SH-SY5Y (cell line): ENCODE measurements around the gene BTBD6.

Source experiments
- GATA2 ChIP-seq: IDR thresholded peaks from 2 replicates; pipeline ENCODE4 v1.6.1; 2011; ENCODE audit warnings: mild to moderate bottlenecking, low read depth, low read length
- GATA3 ChIP-seq: IDR thresholded peaks from 2 replicates; pipeline ENCODE4 v1.6.1; 2011; ENCODE audit warnings: low read depth, mild to moderate bottlenecking, low read length, moderate library complexity

BTBD6 gene

DNA sequence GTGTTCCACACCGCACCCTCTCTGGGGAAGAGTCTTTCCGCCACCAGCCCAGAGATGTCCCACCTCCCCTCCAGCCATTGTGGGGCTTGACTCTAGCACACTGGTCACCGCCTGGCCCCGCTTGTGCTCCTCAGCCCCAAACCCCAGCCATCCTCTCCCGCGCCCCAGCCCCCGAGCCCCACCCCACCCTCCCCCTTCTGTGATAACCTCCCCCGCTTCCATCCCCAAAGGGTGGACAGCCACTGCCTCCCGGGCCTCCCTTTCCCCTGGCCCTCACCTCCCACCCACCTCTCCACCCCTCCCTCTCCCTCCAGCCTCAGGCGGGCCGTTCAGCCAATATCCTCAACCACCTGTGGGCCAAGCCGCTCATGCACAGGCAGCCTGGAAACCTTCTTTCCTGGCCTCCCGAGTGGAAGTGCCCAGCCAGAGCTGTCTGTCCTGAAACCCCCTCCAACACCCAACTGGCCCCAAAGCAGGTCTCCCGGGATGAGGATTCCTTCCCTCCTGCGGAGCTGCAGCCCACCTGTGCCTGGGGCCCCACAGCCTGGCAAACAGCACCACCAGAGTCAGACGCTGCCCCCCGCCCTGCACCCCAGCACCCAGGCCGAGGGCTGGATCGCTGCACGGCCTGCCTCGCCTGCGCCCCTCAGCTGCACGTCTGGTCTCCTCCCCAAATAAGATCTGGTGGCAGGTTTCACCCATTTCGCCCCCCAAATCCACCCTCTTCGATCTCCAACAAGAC lies 40.2 kb upstream of the BTBD6 start:
- no peak for TF ChIP-seq GATA3

DNA sequence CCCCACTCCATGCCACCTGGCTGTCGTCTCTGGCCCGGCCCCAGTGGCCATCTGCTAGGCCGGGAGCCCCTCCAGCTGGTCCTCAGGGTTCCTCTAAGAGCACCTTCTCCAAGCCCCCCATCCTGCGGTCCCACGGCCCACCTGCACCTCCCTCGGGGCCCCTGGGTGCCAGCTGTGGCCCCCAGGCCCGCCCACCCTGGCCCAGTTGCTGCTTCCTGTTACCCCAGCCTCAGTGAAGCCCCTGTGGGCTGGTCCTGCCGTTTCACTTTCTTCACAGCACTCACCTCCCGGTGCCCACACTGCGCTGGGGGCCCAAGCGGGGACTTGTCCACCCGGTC lies 39.6 kb upstream of the BTBD6 start:
- TF ChIP-seq GATA2, result no peak
- no peak for TF ChIP-seq GATA3

DNA sequence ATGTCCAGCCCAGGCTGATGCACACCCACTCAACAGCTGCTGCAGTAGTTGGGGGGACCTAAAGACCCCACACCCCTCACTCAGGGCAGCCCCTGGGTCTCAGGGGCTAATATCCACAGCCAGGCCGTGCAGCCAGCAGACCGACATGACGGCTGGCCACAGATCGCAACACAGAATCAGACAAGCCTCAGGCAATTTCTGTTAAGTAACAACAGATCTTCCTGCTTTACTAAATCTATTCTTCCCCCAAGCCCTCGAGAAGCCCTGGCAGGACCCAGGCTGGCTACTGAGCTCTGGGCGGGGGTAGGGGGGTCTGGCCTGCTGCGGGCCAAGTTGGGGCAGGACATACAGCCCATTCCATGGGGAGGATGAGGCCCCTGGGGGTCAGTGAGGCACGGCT lies 39.2 kb upstream of the BTBD6 start:
- TF ChIP-seq GATA2 (no peak), GATA3 (no peak)

DNA sequence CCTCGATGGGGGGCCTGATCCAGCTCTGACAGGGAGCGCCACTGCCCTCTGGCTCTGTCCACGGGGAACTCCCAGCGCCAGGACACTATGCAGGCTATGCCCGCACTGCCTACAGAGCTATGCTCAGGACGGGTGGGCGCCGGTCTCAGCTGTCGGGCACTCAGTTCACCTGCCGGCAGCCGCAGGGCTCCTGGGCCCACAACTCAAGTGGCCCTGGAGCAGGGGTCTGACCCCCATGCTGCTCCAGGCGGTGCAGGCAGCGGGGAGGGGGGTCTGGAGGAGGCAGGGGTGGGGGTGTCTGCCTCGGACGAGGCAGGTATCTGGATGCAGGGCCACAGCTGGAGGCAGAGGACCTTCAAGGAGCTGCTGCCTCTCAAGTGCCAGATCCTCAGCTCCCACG lies 38.7 kb upstream of the BTBD6 start:
- TF ChIP-seq GATA3 (no peak), GATA2 (no peak)

DNA sequence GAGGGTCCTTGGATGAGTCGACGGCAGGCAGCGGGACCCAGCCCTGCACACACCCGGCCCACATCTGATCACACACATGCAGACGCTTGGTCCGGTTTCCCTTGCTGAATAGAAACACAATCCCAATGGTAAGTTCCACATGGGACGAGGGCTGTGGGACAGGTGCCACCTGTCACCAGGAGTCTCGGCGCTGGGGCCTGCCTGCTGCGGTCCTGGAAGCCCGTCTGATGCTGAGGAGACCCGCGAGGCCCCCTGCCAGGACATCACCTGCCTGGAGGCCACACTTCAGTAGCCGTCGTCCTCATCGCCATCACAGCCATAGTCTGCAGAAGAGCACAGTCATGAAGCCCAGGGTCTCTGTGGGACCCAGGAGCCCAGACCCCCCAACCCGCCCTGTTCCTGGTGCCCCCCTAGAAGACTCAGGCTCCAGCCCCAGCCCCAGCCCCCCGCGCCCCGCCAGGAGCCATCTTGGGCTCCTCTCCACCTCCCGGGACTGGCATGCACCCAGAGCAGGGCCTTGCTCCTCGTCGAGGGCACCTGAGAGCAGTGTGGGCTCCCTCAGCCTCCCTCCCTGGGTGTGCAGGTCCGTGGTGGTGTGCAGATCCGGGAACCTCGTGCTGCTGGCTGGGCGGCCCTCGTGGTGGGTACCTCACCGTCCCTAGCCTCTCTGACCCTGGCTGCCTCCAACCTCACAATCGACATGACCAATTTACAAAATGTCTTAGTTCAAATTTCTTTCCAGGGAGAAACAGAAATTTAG lies 37.9 kb upstream of the BTBD6 start:
- TF ChIP-seq GATA2, result no peak
- TF ChIP-seq GATA3, result no peak

DNA sequence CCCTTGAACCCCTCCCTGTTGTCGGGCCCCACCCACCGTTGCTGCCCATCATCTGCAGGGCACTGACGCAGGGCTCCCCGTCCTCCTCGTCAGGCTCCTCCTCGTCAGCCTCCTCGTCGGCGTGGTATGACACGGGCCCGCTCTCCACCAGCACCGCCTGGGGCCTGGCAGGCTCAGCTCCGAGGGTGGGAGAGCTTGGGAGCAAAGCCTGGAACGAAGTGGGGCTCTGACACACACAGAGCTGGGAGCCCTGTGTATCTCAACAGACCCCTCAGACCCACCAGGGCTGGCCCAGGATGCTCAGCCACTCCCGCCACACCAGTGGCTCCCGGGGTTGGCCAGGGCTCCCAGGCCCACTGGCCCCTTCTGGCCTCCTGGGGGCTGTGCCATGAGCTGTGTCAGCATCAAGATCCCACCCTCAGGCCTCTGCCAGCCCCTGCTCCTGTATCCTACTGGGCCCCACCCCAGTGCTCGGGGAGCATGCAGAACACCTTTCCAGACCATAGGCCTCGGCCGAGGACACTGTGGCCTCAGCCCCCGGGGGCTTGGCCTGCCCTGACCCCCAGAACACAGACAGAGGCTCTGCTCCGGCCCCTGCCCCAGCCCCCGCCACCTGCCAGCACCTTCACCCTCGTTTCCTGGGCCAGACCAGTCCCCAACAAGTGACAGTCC lies 37.1 kb upstream of the BTBD6 start:
- no peak for TF ChIP-seq GATA2
- no peak for TF ChIP-seq GATA3

DNA sequence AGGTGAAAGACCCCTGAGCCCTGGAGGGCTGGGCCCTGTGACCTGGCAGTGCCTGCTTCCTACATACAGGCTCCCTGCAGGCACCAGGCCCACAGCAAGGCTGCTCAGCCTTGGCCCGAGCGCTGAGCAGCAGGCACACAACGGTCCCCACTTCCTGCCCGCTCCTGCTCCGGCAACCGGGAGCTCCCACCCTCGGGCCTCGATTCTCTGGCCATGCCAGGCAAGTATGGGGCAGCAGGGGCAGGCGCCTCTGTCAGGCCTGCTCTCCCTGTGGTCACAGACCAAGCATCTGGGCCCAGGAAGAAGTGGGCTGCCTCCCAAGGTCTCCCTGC lies 36.6 kb upstream of the BTBD6 start:
- no peak for TF ChIP-seq GATA3
- TF ChIP-seq GATA2, result no peak

DNA sequence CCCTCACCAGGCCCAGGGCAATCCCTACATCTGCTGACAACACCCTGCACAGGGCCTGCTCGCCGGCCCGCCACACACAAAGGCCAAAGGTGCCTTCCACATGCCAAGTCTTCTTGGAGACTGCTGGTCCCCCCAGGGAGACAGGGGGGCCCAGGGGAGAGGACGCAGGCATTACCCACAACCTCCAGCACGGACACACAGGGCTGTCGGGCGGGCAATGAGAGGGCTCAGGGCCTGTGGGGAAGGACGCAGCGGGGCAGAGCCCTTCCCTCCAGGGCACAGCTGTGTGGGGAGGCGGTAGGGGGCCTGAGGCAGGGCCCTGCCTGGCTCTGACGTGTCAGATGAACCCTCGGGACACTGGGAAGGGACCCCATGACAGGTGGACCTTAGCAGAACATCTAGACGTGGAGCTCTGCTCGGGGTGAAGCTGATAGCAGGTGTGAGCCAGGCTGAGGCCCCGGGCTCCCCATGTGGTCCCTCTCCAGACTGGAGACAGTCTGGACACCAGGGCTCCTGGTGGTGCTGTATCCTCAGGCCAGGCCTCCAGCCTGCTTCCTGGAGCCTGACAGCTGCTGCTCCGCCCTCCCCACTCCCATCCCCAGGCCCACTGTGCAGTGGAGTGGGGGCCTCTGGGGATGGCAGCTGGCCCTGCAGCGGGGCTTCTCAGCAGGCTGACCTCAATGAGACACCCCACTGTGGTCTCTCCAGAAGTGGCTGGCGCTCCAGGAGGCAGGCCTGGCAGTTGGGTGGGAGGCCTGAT lies 35.6 kb upstream of the BTBD6 start:
- TF ChIP-seq GATA3 (no peak), GATA2 (no peak)

DNA sequence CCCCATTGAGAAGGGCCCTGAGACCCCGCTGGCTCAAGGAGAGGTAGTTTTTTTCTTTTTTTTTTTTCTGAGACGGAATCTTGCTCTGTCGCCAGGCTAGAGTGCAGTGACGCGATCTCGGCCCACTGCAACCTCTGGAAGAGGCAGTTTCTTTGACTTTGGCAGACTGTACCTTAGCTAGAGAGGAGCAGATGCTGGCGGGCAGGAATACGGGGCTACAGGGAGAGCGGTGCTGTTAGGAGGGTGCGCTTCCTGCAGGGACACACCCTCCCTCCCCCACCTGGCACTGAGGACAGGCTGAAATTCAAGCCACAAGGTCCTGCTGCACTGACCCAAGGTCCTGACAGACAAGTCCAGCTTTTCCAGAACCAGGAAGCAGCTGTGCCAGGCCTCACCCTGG lies 35.0 kb upstream of the BTBD6 start:
- TF ChIP-seq GATA3 (no peak), GATA2 (no peak)

DNA sequence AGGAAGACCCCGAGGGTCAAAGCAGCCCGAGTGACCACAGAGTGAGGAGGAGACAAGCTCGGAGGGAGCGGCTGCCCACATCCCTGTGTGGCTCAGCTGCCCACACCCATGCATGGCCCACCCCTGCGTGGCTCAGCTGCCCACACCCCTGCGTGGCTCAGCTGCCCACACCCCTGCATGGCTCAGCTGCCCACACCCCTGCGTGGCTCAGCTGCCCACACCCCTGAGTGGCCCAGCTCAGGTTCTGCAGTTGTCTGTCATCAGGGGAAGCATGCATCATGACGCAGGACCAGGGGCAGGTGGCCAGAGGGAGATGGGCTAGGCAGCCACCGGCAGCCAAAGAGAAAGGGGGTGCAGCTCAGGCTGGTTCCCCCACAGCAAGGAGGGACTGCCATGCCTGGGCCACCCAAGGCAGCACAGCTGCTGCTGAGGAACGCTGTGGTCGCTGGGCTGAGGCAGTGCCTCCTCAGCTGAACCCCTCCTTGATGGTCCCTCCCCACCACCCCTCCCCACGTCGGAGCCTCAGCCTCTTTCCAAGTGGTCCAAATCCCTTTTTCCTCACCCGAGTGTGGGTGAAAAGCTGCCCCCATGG lies 33.9 kb upstream of the BTBD6 start:
- TF ChIP-seq GATA3 (no peak), GATA2 (no peak)

DNA sequence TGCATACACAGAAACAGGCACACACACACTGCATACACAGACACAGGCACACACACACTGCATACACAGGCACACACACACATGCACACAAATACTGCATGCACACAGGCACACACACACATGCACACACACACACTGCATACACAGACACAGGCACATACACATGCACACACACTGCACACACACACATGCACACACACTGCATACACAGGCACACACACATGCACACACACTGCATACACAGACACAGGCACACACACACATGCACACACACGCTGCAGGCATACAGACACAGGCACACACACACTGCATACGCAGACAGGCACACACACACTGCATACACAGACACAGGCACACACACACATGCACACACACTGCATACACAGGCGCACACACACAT lies 32.7 kb upstream of the BTBD6 start:
- no peak for TF ChIP-seq GATA3
- no peak for TF ChIP-seq GATA2

DNA sequence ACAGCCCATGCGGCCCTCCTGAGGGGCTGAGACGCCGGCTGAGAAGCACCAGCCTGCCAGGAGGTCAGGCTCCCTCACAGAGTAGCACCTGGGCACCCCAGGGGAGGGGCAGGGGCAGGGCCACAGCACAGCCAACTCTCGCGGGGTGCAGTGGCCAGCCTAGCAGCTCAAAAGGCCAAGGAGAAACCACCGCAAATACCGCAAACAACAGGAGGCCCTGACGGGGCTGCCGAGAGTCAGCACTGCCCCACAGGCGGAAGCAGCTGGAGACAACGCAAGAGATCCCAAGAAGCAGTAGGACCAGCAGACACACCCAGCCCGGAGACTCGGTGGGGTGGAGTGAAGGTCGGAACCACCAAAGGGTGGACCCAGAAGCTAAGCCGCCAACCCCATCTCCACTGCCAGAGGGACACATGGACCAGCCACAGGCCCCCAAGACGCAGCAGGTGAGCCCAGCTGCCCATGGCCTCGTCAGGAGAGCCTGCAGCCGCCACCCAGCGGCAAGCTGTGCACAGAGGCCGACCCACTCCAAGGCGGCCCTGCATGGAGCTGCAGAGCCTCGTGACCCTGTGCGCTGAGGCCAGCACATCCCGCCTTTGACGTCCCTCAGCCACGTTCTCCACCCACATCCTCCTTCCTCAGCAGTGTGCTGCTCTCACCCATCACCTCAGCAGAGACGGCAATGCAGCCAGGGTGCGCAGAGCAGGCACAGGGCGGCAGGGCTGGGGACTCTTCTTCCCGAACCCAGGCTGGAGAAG lies 31.7 kb upstream of the BTBD6 start:
- TF ChIP-seq GATA3, result no peak
- TF ChIP-seq GATA2, result no peak

DNA sequence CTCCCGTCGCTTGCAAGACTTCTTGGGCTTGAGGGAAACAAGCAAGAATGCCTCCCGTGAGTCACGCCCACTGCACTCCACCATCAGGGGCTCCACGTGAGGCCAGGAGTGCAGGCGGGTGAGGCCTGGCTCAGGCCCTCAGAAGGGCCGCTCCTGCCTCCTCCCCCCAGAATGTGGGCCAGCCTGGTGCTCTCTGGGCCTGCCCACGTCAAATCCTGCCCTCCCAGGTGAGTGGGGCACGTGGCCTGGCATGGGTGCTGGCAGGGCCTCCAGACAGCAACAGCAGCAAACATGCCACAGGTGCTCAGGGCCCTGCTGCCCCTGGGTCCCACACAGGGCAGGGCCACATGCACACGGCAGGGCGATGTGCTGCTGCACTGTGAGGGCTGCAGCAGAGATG lies 30.6 kb upstream of the BTBD6 start:
- TF ChIP-seq GATA3 (no peak), GATA2 (no peak)

DNA sequence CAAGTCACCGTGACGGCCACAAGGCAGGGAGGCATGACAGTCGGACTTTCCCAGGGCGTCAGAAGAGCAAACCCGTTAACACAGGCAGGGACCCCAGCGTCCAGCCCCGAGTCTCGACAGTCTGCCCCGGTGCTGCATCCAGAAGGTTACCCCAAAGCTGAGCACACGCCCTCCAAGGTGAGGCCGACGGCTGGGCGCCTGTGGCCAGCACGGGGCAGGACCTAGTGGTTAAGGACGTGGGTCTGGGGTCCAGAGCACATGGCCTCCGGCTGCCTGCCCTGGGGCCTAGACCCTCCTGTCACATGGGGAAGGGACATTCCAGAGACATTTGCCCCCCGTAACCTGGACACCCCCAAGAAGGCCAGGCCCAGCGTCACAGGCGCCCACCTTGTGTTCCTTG lies 29.7 kb upstream of the BTBD6 start:
- TF ChIP-seq GATA3 (no peak), GATA2 (no peak)
